Breast epithelium (tissue), 4 donors: ENCODE results near the gene MERTK. TPM values are rescaled to one million over a fixed set of nuclear protein-coding genes. Genes with fewer than 3 reads are reported as not detected.

Experiments used
- DNase-seq, 2 donors: peaks; one replicate each; pipeline ENCODE4 v3.0.0-alpha.2; 2019; ENCODE audit warnings: low spot score in 2 of 2
- H3K27ac ChIP-seq, 2 donors: fragments of 200-600 bp; sonication (generic) in 1 of 2; one replicate each; pipeline ENCODE4 v1.5.1; 2016 to 2019; ENCODE audit warnings: mild to moderate bottlenecking in 1 of 2
- H3K27me3 ChIP-seq, 2 donors: fragments of 200-600 bp; sonication (generic) in 1 of 2; one replicate each; pipeline versions ENCODE4 v1.5.1 to v1.6.0; 2017 to 2019; ENCODE audit warnings: control low read depth in 1 of 2, mild to moderate bottlenecking in 1 of 2
- H3K36me3 ChIP-seq: fragments of 200-600 bp; one replicate; pipeline ENCODE4 v1.5.1; 2019
- H3K4me1 ChIP-seq, 2 donors: fragments of 200-600 bp; sonication (generic); one replicate each; pipeline ENCODE4 v1.5.1; 2016 to 2019; ENCODE audit warnings: control low read depth in 1 of 2
- H3K4me3 ChIP-seq, 3 donors: fragments of 200-600 bp; sonication (generic); 1 replicate in 2 of 3; 2 replicates in 1 of 3; pipeline ENCODE4 v1.5.1; 2016 to 2019; ENCODE audit warnings: mild to moderate bottlenecking in 3 of 3, moderate library complexity in 2 of 3
- H3K9me3 ChIP-seq, 2 donors: fragments of 200-600 bp; sonication (generic) in 1 of 2; one replicate each; pipeline ENCODE4 v1.5.1; 2016 to 2019; ENCODE audit warnings: control low read depth in 1 of 2
- POLR2A ChIP-seq: fragments of 450-650 bp; IDR thresholded peaks from one replicate; pipeline ENCODE4 v1.6.1; 2016; ENCODE audit warnings: antibody characterized with exemption, mild to moderate bottlenecking, moderate library complexity
- POLR2AphosphoS5 ChIP-seq, 3 donors: sonication (generic); formaldehyde crosslinking; IDR thresholded peaks; one replicate each; pipeline ENCODE4 v1.6.1; 2017; ENCODE audit warnings: antibody characterized with exemption in 3 of 3
- intact Hi-C: fragments of 100-400 bp; cut with DNase I; formaldehyde crosslinking; loops from one replicate; pipeline ENCODE4 v1.15.1; 2023; ENCODE audit warnings: low total_unique reads
- total RNA-seq, 3 donors: library from RNA; depleted of rRNA; stranded (reverse); fragments of >200 nt; gene quantifications; one replicate each; pipeline ENCODE4 v1.1.0, GENCODE V29; 2016
- TF ChIP-seq, protein P1 (sequence below), 3 donors: fragments of 450-650 bp; IDR thresholded peaks; one replicate each; pipeline ENCODE4 v1.5.1; 2016 to 2017; ENCODE audit warnings: antibody characterized with exemption in 3 of 3, mild to moderate bottlenecking in 3 of 3, moderate library complexity in 3 of 3

MERTK gene
- total RNA-seq, 3 donors from 2014 or later: 21.0 to 84.3 (median 36.3) TPM

DNA sequence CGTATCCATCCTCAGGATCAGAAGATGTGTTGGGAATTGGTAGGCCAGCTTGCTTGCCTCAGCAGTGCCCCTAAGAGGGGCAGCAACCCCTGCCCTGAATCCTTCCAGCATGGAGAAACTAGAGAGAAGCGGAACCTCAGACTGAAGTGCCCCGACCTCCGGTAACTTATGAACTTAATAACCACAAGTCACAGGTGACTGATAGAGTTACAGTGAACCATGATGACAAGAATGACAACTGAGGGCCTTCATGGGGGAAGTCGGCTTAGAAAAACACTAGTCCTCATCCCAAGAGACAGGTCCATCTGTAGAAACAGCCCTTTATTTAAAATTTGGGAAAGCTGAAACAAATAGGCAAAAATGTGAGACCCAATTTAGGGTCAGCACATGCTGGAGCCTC is 114.1 kb downstream of the MERTK start:
- TF ChIP-seq POLR2AphosphoS5 (IDR thresholded peaks at IDR 0.05): no peak
- TF ChIP-seq, protein P1, sequence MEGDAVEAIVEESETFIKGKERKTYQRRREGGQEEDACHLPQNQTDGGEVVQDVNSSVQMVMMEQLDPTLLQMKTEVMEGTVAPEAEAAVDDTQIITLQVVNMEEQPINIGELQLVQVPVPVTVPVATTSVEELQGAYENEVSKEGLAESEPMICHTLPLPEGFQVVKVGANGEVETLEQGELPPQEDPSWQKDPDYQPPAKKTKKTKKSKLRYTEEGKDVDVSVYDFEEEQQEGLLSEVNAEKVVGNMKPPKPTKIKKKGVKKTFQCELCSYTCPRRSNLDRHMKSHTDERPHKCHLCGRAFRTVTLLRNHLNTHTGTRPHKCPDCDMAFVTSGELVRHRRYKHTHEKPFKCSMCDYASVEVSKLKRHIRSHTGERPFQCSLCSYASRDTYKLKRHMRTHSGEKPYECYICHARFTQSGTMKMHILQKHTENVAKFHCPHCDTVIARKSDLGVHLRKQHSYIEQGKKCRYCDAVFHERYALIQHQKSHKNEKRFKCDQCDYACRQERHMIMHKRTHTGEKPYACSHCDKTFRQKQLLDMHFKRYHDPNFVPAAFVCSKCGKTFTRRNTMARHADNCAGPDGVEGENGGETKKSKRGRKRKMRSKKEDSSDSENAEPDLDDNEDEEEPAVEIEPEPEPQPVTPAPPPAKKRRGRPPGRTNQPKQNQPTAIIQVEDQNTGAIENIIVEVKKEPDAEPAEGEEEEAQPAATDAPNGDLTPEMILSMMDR (IDR thresholded peaks at IDR 0.05): no peak
- no peak for TF ChIP-seq POLR2A
- Histone ChIP-seq H3K9me3 (no peaks in the 10 kb centered on the region), H3K36me3 (no peaks in the 10 kb centered on the region), H3K27ac (no peak overlapping the region), H3K27me3 (no peaks in the 10 kb centered on the region), H3K4me3 (no peak overlapping the region), H3K4me1 (no peaks in the 10 kb centered on the region)
- intact Hi-C loops: no loop called here
- no peak for DNase-seq

DNA sequence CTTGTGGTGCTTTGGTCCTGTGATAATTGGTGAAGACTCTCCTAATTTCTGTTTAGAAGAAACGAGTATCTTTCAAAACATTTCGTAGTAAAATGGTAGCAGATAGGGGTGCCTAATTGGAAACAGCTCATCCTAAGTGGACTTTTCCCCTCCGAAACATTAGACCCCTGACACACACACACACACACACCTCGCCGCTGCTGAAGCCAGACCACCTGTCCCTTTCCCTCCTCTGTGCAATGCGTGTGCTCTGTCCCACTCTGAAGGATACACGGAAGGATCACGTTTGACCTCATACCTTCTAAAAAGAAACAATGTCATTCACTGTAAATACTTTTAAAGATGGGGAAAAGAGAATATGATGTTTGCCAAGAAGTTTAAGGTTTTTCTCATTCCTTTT is 120.4 kb downstream of the MERTK start:
- H3K9me3 ChIP-seq: no peaks in the 10 kb centered on the region
- intact Hi-C loops: no loop called here
- H3K27me3 ChIP-seq: no peaks in the 10 kb centered on the region
- H3K36me3 ChIP-seq: no peaks in the 10 kb centered on the region
- no peak for DNase-seq
- H3K4me1 ChIP-seq: no peaks in the 10 kb centered on the region
- no peak overlapping the region for H3K27ac ChIP-seq
- no peak overlapping the region for H3K4me3 ChIP-seq
- TF ChIP-seq, protein P1 (IDR thresholded peaks at IDR 0.05): no peak
- TF ChIP-seq POLR2A (no peak), POLR2AphosphoS5 (IDR thresholded peaks at IDR 0.05) (no peak)

DNA sequence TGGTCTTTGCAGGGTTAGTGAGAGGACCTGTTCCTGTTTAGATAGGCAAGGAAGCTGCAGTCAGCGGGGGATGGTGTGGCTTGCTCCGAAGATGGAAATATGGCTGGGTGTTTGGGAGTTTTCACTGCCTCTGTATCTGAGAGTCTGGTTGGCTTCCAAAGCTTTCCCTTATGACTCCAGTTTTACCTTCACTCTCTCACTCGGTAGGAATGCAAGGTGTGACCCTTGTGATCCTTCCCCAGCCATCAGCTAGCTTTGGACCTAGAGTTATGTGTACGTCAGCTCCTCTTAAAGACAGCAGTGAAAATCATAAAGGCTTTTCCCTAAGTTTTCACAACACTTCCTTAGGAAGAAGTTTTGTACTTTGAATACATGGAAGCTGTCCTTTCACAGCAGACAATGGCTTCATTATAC is 121.2 kb downstream of the MERTK start:
- Histone ChIP-seq H3K36me3 (no peaks in the 10 kb centered on the region), H3K27me3 (no peaks in the 10 kb centered on the region), H3K4me3 (no peak overlapping the region), H3K27ac (no peak overlapping the region), H3K4me1 (no peaks in the 10 kb centered on the region), H3K9me3 (no peaks in the 10 kb centered on the region)
- no peak for DNase-seq
- TF ChIP-seq POLR2A: no peak
- no peak for TF ChIP-seq POLR2AphosphoS5 (IDR thresholded peaks at IDR 0.05)
- TF ChIP-seq, protein P1 (IDR thresholded peaks at IDR 0.05): no peak
- intact Hi-C loops: no loop called here

DNA sequence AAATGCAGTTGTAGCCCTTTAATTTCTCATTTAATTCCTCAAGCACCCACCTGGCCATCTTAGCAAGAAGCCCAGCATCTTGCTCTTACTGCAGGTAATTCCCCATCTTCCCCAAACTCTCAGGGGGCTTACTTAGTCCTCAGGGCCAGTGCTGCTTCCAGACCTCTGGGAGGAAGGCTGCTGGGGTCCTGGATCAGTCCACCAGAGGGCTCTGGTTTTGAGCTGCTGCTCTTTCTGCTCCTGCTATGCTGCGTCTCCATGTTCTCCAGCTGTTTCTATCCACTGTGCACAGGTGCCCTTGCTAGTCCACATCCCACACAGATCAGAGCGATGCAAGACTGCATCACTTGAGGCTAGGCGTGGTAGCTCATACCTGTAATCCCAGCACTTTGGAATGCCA is 122.2 kb downstream of the MERTK start:
- intact Hi-C loops: no loop called here
- Histone ChIP-seq H3K36me3 (no peaks in the 10 kb centered on the region), H3K27ac (no peak overlapping the region), H3K9me3 (no peaks in the 10 kb centered on the region), H3K27me3 (no peaks in the 10 kb centered on the region), H3K4me1 (no peaks in the 10 kb centered on the region), H3K4me3 (no peak overlapping the region)
- TF ChIP-seq POLR2AphosphoS5 (IDR thresholded peaks at IDR 0.05) (no peak), POLR2A (no peak)
- TF ChIP-seq, protein P1 (IDR thresholded peaks at IDR 0.05): no peak
- DNase-seq: no peak

DNA sequence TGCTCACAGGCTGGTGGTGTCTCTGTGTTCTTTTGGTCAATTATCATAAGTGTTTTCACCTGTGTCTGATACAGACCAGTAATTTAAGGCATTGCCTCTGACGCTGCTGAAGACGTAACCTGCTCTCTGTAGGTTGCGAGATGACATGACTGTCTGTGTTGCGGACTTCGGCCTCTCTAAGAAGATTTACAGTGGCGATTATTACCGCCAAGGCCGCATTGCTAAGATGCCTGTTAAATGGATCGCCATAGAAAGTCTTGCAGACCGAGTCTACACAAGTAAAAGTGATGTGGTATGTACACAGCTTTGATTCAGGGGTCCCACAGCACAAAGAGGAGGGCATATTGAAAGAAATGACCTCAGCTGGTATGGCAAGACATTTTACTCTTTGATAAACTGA is 122.9 kb downstream of the MERTK start:
- intact Hi-C loops: no loop called here
- no peaks in the 10 kb centered on the region for H3K36me3 ChIP-seq
- TF ChIP-seq POLR2AphosphoS5 (IDR thresholded peaks at IDR 0.05) (no peak), POLR2A (no peak)
- TF ChIP-seq, protein P1 (IDR thresholded peaks at IDR 0.05): no peak

More for the DNA sequence above, 122.9 kb downstream of the MERTK start:
- Histone ChIP-seq H3K9me3 (no peaks in the 10 kb centered on the region), H3K27me3 (no peaks in the 10 kb centered on the region), H3K4me1 (no peaks in the 10 kb centered on the region), H3K4me3 (no peak overlapping the region), H3K27ac (no peak overlapping the region)
- DNase-seq: no peak
